ENCODE measurements around the gene UGT1A5.
"Not testable (repeated sequence)": the region's sequence is repeated elsewhere in the genome, so short reads cannot be mapped to it uniquely, and the experiment has no call there.

UGT1A5 gene

DNA sequence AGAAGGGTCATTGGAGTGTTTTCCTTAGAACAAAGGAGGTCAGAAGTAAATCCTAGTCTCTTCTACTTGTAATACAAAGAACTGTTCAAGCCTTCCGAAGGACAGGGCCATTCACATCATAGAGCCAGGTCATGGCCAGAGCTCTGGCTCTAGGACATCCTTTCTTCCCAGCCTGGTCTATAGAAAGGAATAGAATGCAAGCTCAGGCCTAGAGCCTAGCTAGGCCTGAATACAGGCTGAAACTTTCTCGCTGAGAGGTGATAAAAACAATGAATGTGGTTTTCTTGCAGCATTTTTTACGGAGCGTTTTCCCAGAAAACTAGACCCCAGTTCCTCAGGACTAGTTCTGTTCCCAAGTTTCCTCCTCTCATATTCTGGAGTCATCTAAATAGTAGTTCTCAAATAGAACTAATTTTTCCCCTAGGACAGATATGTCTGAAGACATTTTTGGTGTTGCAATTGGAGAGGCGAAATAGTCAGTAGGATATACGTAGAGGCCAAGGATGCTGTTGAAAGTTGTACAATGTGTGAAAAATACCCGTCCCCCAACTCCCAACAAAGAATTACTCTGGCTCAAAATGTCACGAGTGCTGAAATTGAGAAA lies 13.2 kb upstream of the UGT1A5 start:
- no peaks in the 10 kb centered on the region for H3K27me3 ChIP-seq (ENCODE audit: insufficient read depth, low read length)
- no peaks in the 10 kb centered on the region for H3K9me3 ChIP-seq (ENCODE audit: insufficient read depth, low read depth, low read length)
- peak overlapping the region; percentile 9; the same call in 1 of the 2 replicates for H3K9ac ChIP-seq (ENCODE audit: low read depth, low read length)
- peak overlapping the region; percentile 84 for H3K27ac ChIP-seq (ENCODE audit: low read length)
- no peak overlapping the region for H3K4me3 ChIP-seq (ENCODE audit: low read length)
- no peaks in the 10 kb centered on the region for H3K36me3 ChIP-seq (ENCODE audit: insufficient read depth, low read depth, low read length)
- peaks cover 7% of the 10 kb centered on the region for H3K4me1 ChIP-seq (ENCODE audit: insufficient read depth, low read length)

DNA sequence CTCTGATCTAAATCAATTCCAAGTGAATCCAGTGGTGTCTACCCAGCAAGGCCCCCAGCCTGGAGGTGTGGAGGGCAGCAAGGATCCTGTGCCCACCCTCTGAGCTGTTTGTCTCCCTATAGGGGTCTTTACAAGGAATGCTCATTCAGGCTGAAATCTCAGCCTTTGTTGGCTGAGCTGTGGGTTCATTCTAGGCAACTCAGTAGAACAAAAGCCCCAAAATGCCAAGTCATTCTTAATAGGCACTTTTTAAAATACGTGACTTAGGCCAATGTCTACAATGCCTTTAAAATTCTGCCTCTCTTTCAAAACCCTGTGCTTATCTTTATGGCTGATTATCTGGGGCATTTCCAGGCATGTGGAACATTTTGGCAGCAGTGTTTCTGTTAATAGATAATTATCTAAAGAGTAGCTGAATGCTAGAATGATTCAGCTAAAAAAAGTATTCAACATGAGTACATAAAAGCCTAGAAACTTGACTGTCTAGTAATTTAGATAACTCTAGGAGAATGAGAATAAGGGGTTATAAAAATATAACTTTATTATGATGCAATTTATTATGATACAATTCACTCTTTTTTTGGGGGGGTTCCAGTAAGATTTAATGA lies 12.6 kb upstream of the UGT1A5 start:
- Histone ChIP-seq H3K9me3 (ENCODE audit: insufficient read depth, low read depth, low read length) (no peaks in the 10 kb centered on the region), H3K27me3 (ENCODE audit: insufficient read depth, low read length) (no peaks in the 10 kb centered on the region), H3K4me3 (ENCODE audit: low read length) (no peak overlapping the region), H3K4me1 (ENCODE audit: insufficient read depth, low read length) (peaks cover 7% of the 10 kb centered on the region), H3K9ac (ENCODE audit: low read depth, low read length) (peak overlapping the region; percentile 9; the same call in 1 of the 2 replicates), H3K36me3 (ENCODE audit: insufficient read depth, low read depth, low read length) (no peaks in the 10 kb centered on the region), H3K27ac (ENCODE audit: low read length) (peak overlapping the region; percentile 84)

DNA sequence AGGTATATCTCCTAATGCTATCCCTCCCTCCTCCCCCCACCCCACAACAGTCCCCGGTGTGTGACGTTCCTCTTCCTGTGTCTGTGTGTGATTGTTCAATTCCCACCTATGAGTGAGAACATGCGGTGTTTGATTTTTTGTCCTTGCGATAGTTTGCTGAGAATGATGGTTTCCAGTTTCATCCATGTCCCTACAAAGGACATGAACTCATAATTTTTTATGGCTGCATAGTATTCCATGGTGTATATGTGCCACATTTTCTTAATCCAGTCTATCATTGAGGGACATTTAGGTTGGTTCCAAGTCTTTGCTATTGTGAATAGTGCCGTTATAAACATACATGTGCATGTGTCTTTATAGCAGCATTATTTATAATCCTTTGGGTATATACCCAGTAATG lies 11.9 kb upstream of the UGT1A5 start:
- H3K36me3 ChIP-seq (ENCODE audit: insufficient read depth, low read depth, low read length); H3K4me1 ChIP-seq (ENCODE audit: insufficient read depth, low read length); H3K4me3 ChIP-seq (ENCODE audit: low read length); H3K9me3 ChIP-seq (ENCODE audit: insufficient read depth, low read depth, low read length); H3K9ac ChIP-seq (ENCODE audit: low read depth, low read length); H3K27ac ChIP-seq (ENCODE audit: low read length); H3K27me3 ChIP-seq (ENCODE audit: insufficient read depth, low read length): not testable (repeated sequence)

DNA sequence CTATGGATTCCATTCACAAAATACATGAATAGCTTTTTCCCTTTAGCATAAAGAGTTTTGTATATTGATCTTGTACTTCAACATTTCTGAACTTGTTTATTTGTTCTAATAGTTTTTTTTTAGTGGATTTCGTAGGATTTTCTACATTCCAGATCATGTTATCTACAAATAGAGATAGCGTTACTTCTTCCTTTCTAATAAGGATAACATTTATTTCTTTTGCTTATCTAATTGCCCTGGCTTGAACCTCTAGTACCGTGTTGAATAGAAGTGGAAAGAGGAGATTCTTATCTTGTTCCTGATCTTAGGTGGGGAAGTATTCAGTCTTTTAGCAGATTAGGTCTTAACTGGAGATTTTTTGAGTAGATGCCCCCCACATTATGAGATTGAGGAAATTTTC lies 10.5 kb upstream of the UGT1A5 start:
- peaks cover 7% of the 10 kb centered on the region for H3K4me1 ChIP-seq (ENCODE audit: insufficient read depth, low read length)
- H3K27ac ChIP-seq (ENCODE audit: low read length) = no peak overlapping the region
- no peaks in the 10 kb centered on the region for H3K27me3 ChIP-seq (ENCODE audit: insufficient read depth, low read length)
- no peak overlapping the region for H3K9ac ChIP-seq (ENCODE audit: low read depth, low read length)
- no peaks in the 10 kb centered on the region for H3K9me3 ChIP-seq (ENCODE audit: insufficient read depth, low read depth, low read length)
- H3K4me3 ChIP-seq (ENCODE audit: low read length) = no peak overlapping the region
- no peaks in the 10 kb centered on the region for H3K36me3 ChIP-seq (ENCODE audit: insufficient read depth, low read depth, low read length)

DNA sequence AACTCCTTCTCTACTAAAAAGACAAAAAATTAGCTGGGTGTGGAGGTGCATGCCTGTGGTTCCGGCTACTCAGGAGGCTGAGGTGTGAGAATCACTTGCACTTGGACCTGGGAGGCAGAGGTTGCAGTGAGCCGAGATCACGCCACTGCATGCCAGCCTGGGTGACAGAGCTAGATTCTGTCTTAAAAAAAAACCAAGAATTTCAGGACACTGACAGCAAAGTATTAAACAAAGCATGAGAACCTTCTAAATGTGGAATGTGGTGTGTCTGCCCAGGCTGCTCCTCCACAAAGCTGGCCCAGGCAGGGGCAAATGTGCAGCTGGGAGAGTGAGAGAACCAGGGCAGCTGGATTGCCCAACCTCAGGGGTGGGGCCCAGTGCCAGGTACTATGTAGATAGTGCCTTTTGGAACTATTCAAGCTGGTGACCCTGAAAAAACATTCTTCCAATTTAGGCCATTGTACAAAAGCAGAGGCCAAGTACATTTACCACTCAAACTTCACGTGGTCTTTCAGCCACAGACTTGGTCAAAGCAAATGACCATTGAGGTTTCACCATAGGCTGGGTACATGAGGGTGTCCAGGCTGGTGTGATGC lies 6.7 kb upstream of the UGT1A5 start:
- Histone ChIP-seq H3K36me3 (ENCODE audit: insufficient read depth, low read depth, low read length) (no peaks in the 10 kb centered on the region), H3K4me3 (ENCODE audit: low read length) (no peak overlapping the region), H3K9me3 (ENCODE audit: insufficient read depth, low read depth, low read length) (no peaks in the 10 kb centered on the region), H3K9ac (ENCODE audit: low read depth, low read length) (no peak overlapping the region), H3K27me3 (ENCODE audit: insufficient read depth, low read length) (no peaks in the 10 kb centered on the region), H3K4me1 (ENCODE audit: insufficient read depth, low read length) (no peaks in the 10 kb centered on the region), H3K27ac (ENCODE audit: low read length) (no peak overlapping the region)

DNA sequence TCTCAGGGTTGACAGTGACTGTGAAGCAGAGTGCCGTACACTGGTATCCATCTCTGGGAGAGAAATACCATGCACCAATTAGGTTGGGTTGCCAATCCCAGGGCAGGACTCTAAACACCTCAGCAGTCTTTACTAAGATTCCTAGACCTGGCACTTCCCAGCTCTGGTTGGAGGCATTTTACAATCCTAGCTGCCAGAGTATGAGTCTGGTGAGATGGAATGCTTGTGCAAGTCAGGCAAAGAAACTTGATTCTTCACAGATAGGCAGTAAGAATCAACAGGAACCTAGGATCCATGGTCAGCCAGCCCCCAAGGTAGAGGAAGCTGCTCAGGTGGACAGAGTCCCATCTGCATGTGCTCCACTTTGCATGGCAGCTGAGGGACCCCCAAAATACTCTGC lies 6.0 kb upstream of the UGT1A5 start:
- Histone ChIP-seq H3K9me3 (ENCODE audit: insufficient read depth, low read depth, low read length) (no peaks in the 10 kb centered on the region), H3K36me3 (ENCODE audit: insufficient read depth, low read depth, low read length) (no peaks in the 10 kb centered on the region), H3K9ac (ENCODE audit: low read depth, low read length) (no peak overlapping the region), H3K27me3 (ENCODE audit: insufficient read depth, low read length) (no peaks in the 10 kb centered on the region), H3K4me1 (ENCODE audit: insufficient read depth, low read length) (no peaks in the 10 kb centered on the region), H3K27ac (ENCODE audit: low read length) (no peak overlapping the region), H3K4me3 (ENCODE audit: low read length) (no peak overlapping the region)

DNA sequence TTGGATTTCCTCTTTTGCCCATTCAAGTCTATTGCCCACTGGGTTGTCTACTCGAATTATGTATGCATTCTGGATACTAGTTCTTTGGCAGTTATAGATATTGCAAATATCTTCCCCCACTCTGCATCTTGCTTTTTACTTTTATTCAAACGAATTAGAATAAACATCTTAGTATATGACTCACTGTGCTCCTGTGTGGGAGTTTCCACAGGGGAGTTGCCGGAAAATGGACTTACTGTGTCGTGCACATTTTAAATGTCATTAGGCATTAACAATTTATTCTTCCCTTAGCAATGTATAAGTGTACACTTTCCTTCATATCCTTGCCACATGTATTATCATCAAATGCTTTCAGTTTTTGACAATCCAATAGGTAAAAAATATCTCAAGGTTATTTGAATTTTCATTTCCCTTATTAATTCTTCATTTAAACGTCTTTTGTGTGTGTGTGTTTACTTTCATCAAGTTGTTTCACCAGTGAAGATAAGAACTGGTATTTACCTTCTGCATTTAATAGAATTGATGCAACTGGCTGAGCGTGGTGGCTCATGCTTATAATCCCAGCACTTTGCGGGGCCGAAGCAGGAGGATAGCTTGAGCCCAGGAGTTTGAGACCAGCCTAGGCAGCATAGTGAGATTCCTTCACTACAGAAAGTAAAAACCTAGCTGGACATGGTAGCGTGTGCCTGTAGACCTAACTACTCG lies 4.6 kb upstream of the UGT1A5 start:
- H3K27me3 ChIP-seq (ENCODE audit: insufficient read depth, low read length) = no peaks in the 10 kb centered on the region
- H3K9ac ChIP-seq (ENCODE audit: low read depth, low read length) = no peak overlapping the region
- H3K4me3 ChIP-seq (ENCODE audit: low read length) = no peak overlapping the region
- no peaks in the 10 kb centered on the region for H3K4me1 ChIP-seq (ENCODE audit: insufficient read depth, low read length)
- no peak overlapping the region for H3K27ac ChIP-seq (ENCODE audit: low read length)
- H3K9me3 ChIP-seq (ENCODE audit: insufficient read depth, low read depth, low read length) = no peaks in the 10 kb centered on the region
- no peaks in the 10 kb centered on the region for H3K36me3 ChIP-seq (ENCODE audit: insufficient read depth, low read depth, low read length)

DNA sequence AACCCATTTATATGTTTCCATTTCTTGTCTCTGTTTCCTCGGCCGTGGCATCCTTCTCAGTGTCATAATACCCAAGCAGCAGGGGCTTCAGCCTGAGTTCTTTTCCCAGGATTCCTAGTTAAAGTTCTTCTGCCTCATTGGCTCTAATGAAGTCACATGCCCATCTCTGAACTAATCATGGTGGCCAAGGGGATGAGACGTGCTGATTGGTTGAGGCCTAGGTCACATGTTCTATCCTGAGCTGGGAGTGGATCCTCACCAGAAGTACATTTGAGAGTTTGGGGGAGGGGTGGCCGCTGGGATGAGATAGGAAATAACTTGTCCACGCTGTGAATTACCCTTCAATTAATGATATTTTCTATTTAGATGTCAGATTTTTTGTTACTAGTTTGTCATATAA lies 3.8 kb upstream of the UGT1A5 start:
- H3K9me3 ChIP-seq (ENCODE audit: insufficient read depth, low read depth, low read length) = no peaks in the 10 kb centered on the region
- no peaks in the 10 kb centered on the region for H3K36me3 ChIP-seq (ENCODE audit: insufficient read depth, low read depth, low read length)
- no peaks in the 10 kb centered on the region for H3K27me3 ChIP-seq (ENCODE audit: insufficient read depth, low read length)
- H3K4me3 ChIP-seq (ENCODE audit: low read length) = no peak overlapping the region
- no peak overlapping the region for H3K27ac ChIP-seq (ENCODE audit: low read length)
- no peaks in the 10 kb centered on the region for H3K4me1 ChIP-seq (ENCODE audit: insufficient read depth, low read length)
- no peak overlapping the region for H3K9ac ChIP-seq (ENCODE audit: low read depth, low read length)

DNA sequence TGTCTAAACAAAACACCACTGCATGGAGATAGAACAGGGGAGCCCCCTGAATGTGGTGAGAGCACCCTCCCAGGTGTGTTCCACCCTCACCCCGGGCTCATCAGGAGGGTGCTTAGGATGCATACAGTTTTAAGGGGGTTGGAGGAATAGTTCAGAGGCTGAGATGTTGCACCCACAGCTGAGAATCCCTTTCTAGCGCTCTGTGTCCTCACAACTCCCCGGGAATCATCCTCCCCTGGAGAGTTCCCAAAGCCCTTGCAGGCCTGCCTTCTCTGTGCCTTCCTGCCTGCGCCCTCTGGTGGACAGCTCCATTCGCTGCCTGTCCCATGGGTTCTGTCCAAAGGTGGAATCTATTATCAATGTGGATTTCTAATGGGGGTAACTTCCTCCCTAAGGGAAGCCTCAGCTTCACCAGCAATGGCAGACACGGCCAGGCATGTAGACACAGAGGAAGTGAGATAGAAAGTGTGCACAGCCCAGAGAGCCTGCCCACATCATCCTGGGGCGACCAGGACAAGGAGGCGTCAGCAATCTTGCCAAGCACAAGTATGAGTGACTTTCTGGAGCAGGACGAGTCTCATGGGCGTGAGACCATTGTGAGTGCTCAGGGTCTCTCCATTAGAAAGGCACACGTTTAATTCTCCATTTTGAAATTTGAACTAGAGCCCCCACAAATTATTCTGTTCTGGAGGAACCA lies 1.2 kb upstream of the UGT1A5 start:
- Histone ChIP-seq H3K4me3 (ENCODE audit: low read length) (no peak overlapping the region), H3K4me1 (ENCODE audit: insufficient read depth, low read length) (no peaks in the 10 kb centered on the region), H3K27me3 (ENCODE audit: insufficient read depth, low read length) (no peaks in the 10 kb centered on the region), H3K9ac (ENCODE audit: low read depth, low read length) (no peak overlapping the region), H3K9me3 (ENCODE audit: insufficient read depth, low read depth, low read length) (no peaks in the 10 kb centered on the region), H3K27ac (ENCODE audit: low read length) (no peak overlapping the region), H3K36me3 (ENCODE audit: insufficient read depth, low read depth, low read length) (no peaks in the 10 kb centered on the region)

DNA sequence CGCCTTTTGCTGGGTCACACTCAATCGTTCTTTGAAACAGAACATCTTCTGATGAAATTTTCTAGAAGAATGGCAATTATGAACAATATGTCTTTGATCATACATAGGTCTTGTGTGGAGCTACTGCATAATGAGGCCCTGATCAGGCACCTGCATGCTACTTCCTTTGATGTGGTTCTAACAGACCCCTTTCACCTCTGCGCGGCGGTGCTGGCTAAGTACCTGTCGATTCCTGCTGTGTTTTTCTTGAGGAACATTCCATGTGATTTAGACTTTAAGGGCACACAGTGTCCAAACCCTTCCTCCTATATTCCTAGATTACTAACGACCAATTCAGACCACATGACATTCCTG lies 532 bp downstream of the UGT1A5 start:
- Histone ChIP-seq H3K9ac (ENCODE audit: low read depth, low read length) (no peak overlapping the region), H3K4me1 (ENCODE audit: insufficient read depth, low read length) (no peaks in the 10 kb centered on the region), H3K36me3 (ENCODE audit: insufficient read depth, low read depth, low read length) (no peaks in the 10 kb centered on the region), H3K4me3 (ENCODE audit: low read length) (no peak overlapping the region), H3K9me3 (ENCODE audit: insufficient read depth, low read depth, low read length) (no peaks in the 10 kb centered on the region), H3K27ac (ENCODE audit: low read length) (no peak overlapping the region), H3K27me3 (ENCODE audit: insufficient read depth, low read length) (no peaks in the 10 kb centered on the region)

DNA sequence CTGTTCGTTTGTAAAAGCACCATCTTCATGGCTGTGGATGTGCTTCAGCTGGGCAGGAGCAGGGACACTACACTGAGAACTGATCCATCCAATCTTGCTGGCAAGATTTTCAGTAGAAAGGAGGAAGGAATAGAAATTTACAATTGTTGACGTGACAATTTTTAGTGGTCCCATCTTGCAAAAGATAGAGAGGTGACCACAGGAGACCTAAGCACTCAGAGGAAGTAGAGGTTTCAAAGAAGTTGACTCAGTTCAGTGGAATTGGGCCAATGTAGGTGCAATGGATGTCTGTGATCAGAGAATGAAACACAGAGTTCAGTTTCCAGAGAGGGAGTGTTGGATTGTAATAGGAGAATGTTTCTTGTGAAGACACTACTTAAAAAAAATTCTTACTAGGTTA lies 1.4 kb downstream of the UGT1A5 start:
- no peak overlapping the region for H3K27ac ChIP-seq (ENCODE audit: low read length)
- no peaks in the 10 kb centered on the region for H3K36me3 ChIP-seq (ENCODE audit: insufficient read depth, low read depth, low read length)
- H3K27me3 ChIP-seq (ENCODE audit: insufficient read depth, low read length) = no peaks in the 10 kb centered on the region
- H3K9ac ChIP-seq (ENCODE audit: low read depth, low read length) = no peak overlapping the region
- no peak overlapping the region for H3K4me3 ChIP-seq (ENCODE audit: low read length)
- H3K4me1 ChIP-seq (ENCODE audit: insufficient read depth, low read length) = no peaks in the 10 kb centered on the region
- H3K9me3 ChIP-seq (ENCODE audit: insufficient read depth, low read depth, low read length) = no peaks in the 10 kb centered on the region
